Smooth muscle cell (in vitro differentiated cells): ENCODE measurements around the gene PLA2G2D. TPM values are rescaled to one million over a fixed set of nuclear protein-coding genes. Genes with fewer than 3 reads are reported as not detected.
A peak's percentile ranks its signal among the peaks of the same experiment; 100 is the strongest.

Experiments used
- DNase-seq: peaks from one replicate; lab custom pipeline; 2025; ENCODE audit not compliant: unreplicated experiment; lab: John Stamatoyannopoulos, UW
- H2AFZ ChIP-seq: fragments of 200-600 bp; sonication (generic); 2 replicates; pipeline ENCODE4 v1.6.0; 2016; ENCODE audit warnings: antibody characterized with exemption, low read depth, mild to moderate bottlenecking
- H3F3A ChIP-seq: fragments of 200-600 bp; sonication (generic); 2 replicates; pipeline ENCODE4 v1.6.0; 2017; ENCODE audit warnings: antibody characterized with exemption, low read depth
- H3K27ac ChIP-seq: fragments of 200-600 bp; sonication (generic); 2 replicates; pipeline ENCODE4 v1.5.1; 2016; ENCODE audit warnings: low read depth, mild to moderate bottlenecking
- H3K27me3 ChIP-seq: fragments of 200-600 bp; sonication (generic); 2 replicates; pipeline ENCODE4 v1.6.1; 2016; ENCODE audit warnings: low read depth, mild to moderate bottlenecking
- H3K36me3 ChIP-seq: fragments of 200-600 bp; sonication (generic); 2 replicates; pipeline ENCODE4 v1.5.1; 2016; ENCODE audit warnings: low read depth
- H3K4me1 ChIP-seq: fragments of 200-600 bp; sonication (generic); 2 replicates; pipeline ENCODE4 v1.5.1; 2016; ENCODE audit warnings: low read depth
- H3K4me2 ChIP-seq: fragments of 200-600 bp; sonication (generic); 2 replicates; pipeline ENCODE4 v1.6.0; 2016; ENCODE audit warnings: mild to moderate bottlenecking
- H3K4me3 ChIP-seq: fragments of 200-600 bp; sonication (generic); 2 replicates; pipeline ENCODE4 v1.5.1; 2016; ENCODE audit warnings: mild to moderate bottlenecking
- H3K79me2 ChIP-seq: fragments of 200-600 bp; sonication (generic); 2 replicates; pipeline ENCODE4 v1.6.0; 2016; ENCODE audit warnings: low read depth, mild to moderate bottlenecking
- H3K9ac ChIP-seq: fragments of 200-600 bp; sonication (generic); 2 replicates; pipeline ENCODE4 v1.6.0; 2016; ENCODE audit warnings: low read depth
- H3K9me3 ChIP-seq: fragments of 200-600 bp; sonication (generic); replicated peaks from 2 replicates; pipeline ENCODE4 v1.5.1; 2016; ENCODE audit warnings: low read depth
- H4K20me1 ChIP-seq: fragments of 200-600 bp; sonication (generic); 2 replicates; pipeline ENCODE4 v1.6.0; 2016; ENCODE audit warnings: low read depth
- WGBS: methylation state at CpG from one replicate; pipeline ENCODE4 v1.1.7; 2016; ENCODE audit warnings: low lambda C conversion rate; 5-methylcytosine and 5-hydroxymethylcytosine counted together
- polyA plus RNA-seq: library from polyadenylated mRNA; unstranded; fragments of >200 nt; fragmentation: Nextera tagmentation; extraction: Ambion mirVana; gene quantifications from 2 replicates; pipeline ENCODE4 v1.2.1, GENCODE V29; 2016
- total RNA-seq: library from RNA; depleted of rRNA; stranded (reverse); fragments of >200 nt; gene quantifications from 2 replicates; pipeline ENCODE4 v1.2.3, GENCODE V29; 2014
- TF ChIP-seq, protein P1 (sequence below): fragments of 200-600 bp; sonication (generic); IDR thresholded peaks from 2 replicates; pipeline ENCODE4 v1.5.1; 2017; ENCODE audit warnings: borderline replicate concordance, mild to moderate bottlenecking, antibody characterized with exemption; ENCODE audit not compliant: insufficient read depth, poor library complexity, severe bottlenecking

The PLA2G2D gene
- total and polyA plus RNA-seq, 2 experiments from 2014 or later: not detected

DNA sequence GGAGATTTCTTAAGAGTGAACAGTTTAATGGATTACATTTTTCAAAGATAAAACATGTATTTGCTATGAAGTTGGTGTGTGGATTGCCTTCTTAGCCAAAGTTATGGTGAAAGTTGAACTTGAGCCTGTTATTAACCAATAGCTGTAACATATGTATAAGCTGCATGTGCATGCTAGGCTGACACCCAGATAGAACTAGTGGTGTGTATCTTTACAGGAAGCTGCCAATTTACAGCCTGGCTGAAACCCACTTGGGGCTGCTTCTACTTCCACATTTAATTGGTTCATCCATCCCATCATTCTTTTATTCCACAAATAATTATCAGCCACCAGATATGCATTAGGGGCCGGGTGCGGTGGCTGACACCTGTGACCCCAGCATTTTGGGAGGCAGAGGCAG is 46.1 kb downstream of the PLA2G2D start:
- no peak overlapping the region for H3K4me3 ChIP-seq
- H3K36me3 ChIP-seq: no peaks in the 10 kb centered on the region
- H2AFZ ChIP-seq: no peak overlapping the region
- H3F3A ChIP-seq: no peaks in the 10 kb centered on the region
- H4K20me1 ChIP-seq: no peaks in the 10 kb centered on the region
- no peaks in the 10 kb centered on the region for H3K27me3 ChIP-seq
- no peaks in the 10 kb centered on the region for H3K9me3 ChIP-seq
- 92% methylated on average over 2 of the region's 2 CpGs for WGBS
- DNase-seq: no peak
- TF ChIP-seq, protein P1, sequence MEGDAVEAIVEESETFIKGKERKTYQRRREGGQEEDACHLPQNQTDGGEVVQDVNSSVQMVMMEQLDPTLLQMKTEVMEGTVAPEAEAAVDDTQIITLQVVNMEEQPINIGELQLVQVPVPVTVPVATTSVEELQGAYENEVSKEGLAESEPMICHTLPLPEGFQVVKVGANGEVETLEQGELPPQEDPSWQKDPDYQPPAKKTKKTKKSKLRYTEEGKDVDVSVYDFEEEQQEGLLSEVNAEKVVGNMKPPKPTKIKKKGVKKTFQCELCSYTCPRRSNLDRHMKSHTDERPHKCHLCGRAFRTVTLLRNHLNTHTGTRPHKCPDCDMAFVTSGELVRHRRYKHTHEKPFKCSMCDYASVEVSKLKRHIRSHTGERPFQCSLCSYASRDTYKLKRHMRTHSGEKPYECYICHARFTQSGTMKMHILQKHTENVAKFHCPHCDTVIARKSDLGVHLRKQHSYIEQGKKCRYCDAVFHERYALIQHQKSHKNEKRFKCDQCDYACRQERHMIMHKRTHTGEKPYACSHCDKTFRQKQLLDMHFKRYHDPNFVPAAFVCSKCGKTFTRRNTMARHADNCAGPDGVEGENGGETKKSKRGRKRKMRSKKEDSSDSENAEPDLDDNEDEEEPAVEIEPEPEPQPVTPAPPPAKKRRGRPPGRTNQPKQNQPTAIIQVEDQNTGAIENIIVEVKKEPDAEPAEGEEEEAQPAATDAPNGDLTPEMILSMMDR: no peak
- no peak overlapping the region for H3K9ac ChIP-seq
- H3K27ac ChIP-seq: no peak overlapping the region
- H3K79me2 ChIP-seq: no peaks in the 10 kb centered on the region
- peaks cover 8% of the 10 kb centered on the region for H3K4me1 ChIP-seq
- no peak overlapping the region for H3K4me2 ChIP-seq

DNA sequence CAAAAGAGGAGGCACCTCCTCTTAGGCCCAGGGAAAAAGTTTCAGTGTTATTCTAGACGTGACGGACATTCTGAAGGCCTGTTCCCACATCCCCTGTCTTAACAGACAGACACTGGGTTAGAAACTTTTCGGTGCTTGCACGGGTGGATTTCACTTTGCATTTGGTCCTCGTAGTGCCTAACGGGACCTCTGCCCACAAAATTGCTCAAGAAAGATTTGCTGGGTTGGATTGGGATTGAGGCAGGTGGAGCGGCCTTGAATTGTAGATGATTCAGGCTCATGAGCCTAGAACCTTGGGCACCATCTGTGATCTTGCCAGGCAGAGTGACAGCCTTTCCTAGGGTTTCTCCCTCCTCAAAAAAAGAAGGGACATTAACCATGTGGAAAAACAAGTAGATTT is 46.6 kb downstream of the PLA2G2D start:
- no peaks in the 10 kb centered on the region for H3K36me3 ChIP-seq
- H3K9me3 ChIP-seq: no peaks in the 10 kb centered on the region
- TF ChIP-seq, protein P1: no peak
- H3K79me2 ChIP-seq: no peaks in the 10 kb centered on the region
- H3K4me1 ChIP-seq: peaks cover 8% of the 10 kb centered on the region
- no peaks in the 10 kb centered on the region for H3F3A ChIP-seq
- H3K27me3 ChIP-seq: no peaks in the 10 kb centered on the region
- WGBS: 84% methylated on average over 7 of the region's 7 CpGs
- H3K4me3 ChIP-seq: no peak overlapping the region
- H3K27ac ChIP-seq: no peak overlapping the region
- H4K20me1 ChIP-seq: no peaks in the 10 kb centered on the region
- H3K9ac ChIP-seq: no peak overlapping the region
- no peak overlapping the region for H2AFZ ChIP-seq
- no peak for DNase-seq
- H3K4me2 ChIP-seq: no peak overlapping the region

DNA sequence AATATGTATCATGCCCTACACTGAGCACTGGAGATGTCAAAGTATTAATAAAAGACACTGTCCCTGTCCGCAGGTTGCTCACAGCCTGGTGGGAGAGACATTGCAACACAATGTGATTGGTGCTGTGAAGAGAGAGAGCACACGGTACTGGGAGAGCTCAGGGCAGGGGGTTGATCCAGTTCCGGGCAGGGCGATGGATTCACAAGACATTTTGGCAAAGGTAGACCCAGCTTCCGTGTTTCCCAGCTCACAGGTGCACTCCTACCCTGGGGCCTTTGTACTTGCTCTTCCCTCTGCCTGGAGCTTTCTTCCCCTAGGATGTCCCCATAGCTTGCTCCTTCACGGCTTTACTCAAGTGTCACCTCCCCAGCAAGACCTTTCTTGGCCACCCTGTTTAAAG is 47.9 kb downstream of the PLA2G2D start:
- Histone ChIP-seq H3K9ac (no peak overlapping the region), H3K4me2 (no peak overlapping the region), H3K27ac (no peak overlapping the region), H4K20me1 (no peaks in the 10 kb centered on the region), H3K9me3 (no peaks in the 10 kb centered on the region), H2AFZ (no peak overlapping the region), H3K27me3 (no peaks in the 10 kb centered on the region), H3K4me1 (peaks cover 8% of the 10 kb centered on the region), H3K4me3 (no peak overlapping the region), H3K79me2 (no peaks in the 10 kb centered on the region), H3K36me3 (no peaks in the 10 kb centered on the region), H3F3A (no peaks in the 10 kb centered on the region)
- no peak for DNase-seq
- TF ChIP-seq, protein P1: no peak
- WGBS: 98% methylated on average over 6 of the region's 6 CpGs

DNA sequence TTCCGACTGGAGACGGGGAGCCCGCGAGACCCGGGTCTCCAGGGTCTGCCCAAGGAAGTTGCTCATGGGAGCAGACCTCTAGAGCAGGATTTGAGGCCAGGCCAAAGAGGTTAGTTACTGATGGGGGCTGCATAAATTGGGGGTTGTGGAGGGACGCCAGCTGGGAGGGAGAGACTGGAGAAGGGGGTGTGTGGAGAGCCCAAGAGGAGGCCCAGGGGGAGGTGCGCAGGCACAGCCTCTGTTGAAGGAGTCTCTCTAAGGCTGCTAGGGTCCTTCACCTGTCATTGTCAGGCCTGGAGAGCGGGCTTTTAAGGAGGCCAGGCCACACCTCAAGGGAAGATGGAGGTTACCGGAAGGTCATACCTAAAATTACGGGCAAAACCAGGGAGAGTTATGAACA is 49.0 kb downstream of the PLA2G2D start:
- TF ChIP-seq, protein P1: no peak
- Histone ChIP-seq H3K79me2 (no peaks in the 10 kb centered on the region), H3K27me3 (no peaks in the 10 kb centered on the region), H3F3A (no peaks in the 10 kb centered on the region), H3K9ac (no peak overlapping the region), H3K9me3 (no peaks in the 10 kb centered on the region), H4K20me1 (no peaks in the 10 kb centered on the region), H3K4me3 (no peak overlapping the region), H3K27ac (no peak overlapping the region), H3K4me2 (peak overlapping the region; percentile 30), H3K36me3 (no peaks in the 10 kb centered on the region), H2AFZ (no peak overlapping the region), H3K4me1 (peaks cover 8% of the 10 kb centered on the region)
- DNase-seq: no peak
- 96% methylated on average over 10 of the region's 10 CpGs for WGBS
